ENCODE data around the gene RHBDL1. TPM values are rescaled to one million over a fixed set of nuclear protein-coding genes. Genes with fewer than 3 reads are reported as not detected.

RHBDL1 gene
- total and polyA plus RNA-seq, 4 donors = 0.91 to 5.4 (median 1.6) TPM

DNA sequence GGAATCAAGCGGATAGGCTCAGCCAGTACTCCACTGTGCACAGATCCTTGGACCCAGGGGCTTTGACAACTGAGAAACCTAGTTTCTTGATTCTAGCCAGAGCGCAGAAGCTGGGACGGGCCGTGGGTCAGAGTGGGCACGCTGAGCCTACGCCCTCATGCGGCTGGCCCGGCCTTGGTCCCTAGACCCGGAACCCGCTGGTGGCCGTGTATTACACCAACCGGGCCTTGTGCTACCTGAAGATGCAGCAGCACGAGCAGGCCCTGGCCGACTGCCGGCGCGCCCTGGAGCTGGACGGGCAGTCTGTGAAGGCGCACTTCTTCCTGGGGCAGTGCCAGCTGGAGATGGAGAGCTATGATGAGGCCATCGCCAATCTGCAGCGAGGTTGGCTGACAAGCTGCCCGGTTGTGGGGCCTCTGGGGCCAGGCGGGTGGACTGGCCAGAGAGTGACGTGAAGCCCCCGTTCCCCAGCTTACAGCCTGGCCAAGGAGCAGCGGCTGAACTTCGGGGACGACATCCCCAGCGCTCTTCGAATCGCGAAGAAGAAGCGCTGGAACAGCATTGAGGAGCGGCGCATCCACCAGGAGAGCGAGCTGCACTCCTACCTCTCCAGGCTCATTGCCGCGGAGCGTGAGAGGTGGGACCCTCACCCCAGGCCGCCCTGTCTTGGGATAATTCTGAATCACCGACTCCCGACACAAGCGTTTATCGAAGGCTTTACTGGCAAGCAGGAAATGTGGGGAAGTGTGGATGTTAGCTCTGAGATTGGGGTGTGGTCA lies 5.7 kb downstream of the RHBDL1 start:
- TF ChIP-seq, protein P1, sequence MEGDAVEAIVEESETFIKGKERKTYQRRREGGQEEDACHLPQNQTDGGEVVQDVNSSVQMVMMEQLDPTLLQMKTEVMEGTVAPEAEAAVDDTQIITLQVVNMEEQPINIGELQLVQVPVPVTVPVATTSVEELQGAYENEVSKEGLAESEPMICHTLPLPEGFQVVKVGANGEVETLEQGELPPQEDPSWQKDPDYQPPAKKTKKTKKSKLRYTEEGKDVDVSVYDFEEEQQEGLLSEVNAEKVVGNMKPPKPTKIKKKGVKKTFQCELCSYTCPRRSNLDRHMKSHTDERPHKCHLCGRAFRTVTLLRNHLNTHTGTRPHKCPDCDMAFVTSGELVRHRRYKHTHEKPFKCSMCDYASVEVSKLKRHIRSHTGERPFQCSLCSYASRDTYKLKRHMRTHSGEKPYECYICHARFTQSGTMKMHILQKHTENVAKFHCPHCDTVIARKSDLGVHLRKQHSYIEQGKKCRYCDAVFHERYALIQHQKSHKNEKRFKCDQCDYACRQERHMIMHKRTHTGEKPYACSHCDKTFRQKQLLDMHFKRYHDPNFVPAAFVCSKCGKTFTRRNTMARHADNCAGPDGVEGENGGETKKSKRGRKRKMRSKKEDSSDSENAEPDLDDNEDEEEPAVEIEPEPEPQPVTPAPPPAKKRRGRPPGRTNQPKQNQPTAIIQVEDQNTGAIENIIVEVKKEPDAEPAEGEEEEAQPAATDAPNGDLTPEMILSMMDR (IDR thresholded peaks at IDR 0.05; ENCODE audit: control extremely low read depth, extremely low read depth) = no peak
- no peak overlapping the region for H3K9ac ChIP-seq (ENCODE audit: insufficient read depth in 1 of 2, low read length in 2 of 2)
- H3K27me3 ChIP-seq (ENCODE audit: control insufficient read depth in 3 of 3, insufficient read depth in 3 of 3, low read length in 2 of 3) = no peaks in the 10 kb centered on the region
- DNase-seq (no peak), ATAC-seq (ENCODE audit: insufficient read depth, low FRiP score) (no peak)
- peak overlapping the region; percentile 83 to 94 for H3K27ac ChIP-seq (ENCODE audit: low read depth in 1 of 2, low read length in 1 of 2)
- H3K4me3 ChIP-seq = peak overlapping the region; percentile 84
- peaks cover 4 to 35% (median 25%) of the 10 kb centered on the region in 5 donors for H3K4me1 ChIP-seq (ENCODE audit: control insufficient read depth in 5 of 5, insufficient read depth in 5 of 5, low read length in 5 of 5)
- peaks cover 3 to 21% (median 16%) of the 10 kb centered on the region in 4 donors for H3K36me3 ChIP-seq (ENCODE audit: control insufficient read depth in 4 of 4, insufficient read depth in 4 of 4, low read length in 4 of 4)
- 45 to 51% methylated on average over 44 of the region's 44 CpGs for WGBS, 2 donors
- H3K9me3 ChIP-seq (ENCODE audit: control insufficient read depth in 4 of 4, insufficient read depth in 3 of 4, low read length in 3 of 4) = no peaks in the 10 kb centered on the region

DNA sequence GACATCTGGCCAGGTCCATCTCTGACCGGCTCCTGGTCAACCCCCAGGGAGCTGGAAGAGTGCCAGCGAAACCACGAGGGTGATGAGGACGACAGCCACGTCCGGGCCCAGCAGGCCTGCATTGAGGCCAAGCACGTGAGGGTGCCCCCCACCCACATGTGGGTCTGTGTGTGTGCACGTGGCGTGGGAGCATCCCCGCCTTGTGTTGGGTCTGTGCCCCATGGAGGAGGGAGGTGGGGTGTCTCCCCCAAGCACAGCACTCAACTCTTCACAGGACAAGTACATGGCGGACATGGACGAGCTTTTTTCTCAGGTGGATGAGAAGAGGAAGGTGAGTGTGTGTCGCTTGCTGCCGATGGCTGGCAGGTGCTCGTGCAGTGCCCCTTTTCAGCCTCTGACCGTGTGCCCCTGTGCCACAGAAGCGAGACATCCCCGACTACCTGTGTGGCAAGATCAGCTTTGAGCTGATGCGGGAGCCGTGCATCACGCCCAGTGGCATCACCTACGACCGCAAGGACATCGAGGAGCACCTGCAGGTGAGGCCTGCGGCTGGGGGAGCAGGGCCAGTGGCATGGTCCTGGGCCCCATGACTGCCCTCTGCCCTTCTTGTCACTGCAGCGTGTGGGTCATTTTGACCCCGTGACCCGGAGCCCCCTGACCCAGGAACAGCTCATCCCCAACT lies 6.4 kb downstream of the RHBDL1 start:
- no peak for ATAC-seq (ENCODE audit: insufficient read depth, low FRiP score)
- TF ChIP-seq, protein P1 (IDR thresholded peaks at IDR 0.05; ENCODE audit: control extremely low read depth, extremely low read depth) = no peak
- no peak for DNase-seq
- peaks cover 3 to 28% (median 17%) of the 10 kb centered on the region in 4 donors for H3K36me3 ChIP-seq (ENCODE audit: control insufficient read depth in 4 of 4, insufficient read depth in 4 of 4, low read length in 4 of 4)
- peaks cover 4 to 35% (median 25%) of the 10 kb centered on the region in 5 donors for H3K4me1 ChIP-seq (ENCODE audit: control insufficient read depth in 5 of 5, insufficient read depth in 5 of 5, low read length in 5 of 5)
- no peaks in the 10 kb centered on the region for H3K27me3 ChIP-seq (ENCODE audit: control insufficient read depth in 3 of 3, insufficient read depth in 3 of 3, low read length in 2 of 3)
- 77 to 79% methylated on average over 26 to 28 of the region's 28 CpGs for whole genome bisulfite sequencing, 2 donors
- no peak overlapping the region for H3K4me3 ChIP-seq
- H3K27ac ChIP-seq (ENCODE audit: low read depth in 1 of 2, low read length in 1 of 2) = no peak overlapping the region
- no peak overlapping the region for H3K9ac ChIP-seq (ENCODE audit: insufficient read depth in 1 of 2, low read length in 2 of 2)
- H3K9me3 ChIP-seq (ENCODE audit: control insufficient read depth in 4 of 4, insufficient read depth in 3 of 4, low read length in 3 of 4) = no peaks in the 10 kb centered on the region

DNA sequence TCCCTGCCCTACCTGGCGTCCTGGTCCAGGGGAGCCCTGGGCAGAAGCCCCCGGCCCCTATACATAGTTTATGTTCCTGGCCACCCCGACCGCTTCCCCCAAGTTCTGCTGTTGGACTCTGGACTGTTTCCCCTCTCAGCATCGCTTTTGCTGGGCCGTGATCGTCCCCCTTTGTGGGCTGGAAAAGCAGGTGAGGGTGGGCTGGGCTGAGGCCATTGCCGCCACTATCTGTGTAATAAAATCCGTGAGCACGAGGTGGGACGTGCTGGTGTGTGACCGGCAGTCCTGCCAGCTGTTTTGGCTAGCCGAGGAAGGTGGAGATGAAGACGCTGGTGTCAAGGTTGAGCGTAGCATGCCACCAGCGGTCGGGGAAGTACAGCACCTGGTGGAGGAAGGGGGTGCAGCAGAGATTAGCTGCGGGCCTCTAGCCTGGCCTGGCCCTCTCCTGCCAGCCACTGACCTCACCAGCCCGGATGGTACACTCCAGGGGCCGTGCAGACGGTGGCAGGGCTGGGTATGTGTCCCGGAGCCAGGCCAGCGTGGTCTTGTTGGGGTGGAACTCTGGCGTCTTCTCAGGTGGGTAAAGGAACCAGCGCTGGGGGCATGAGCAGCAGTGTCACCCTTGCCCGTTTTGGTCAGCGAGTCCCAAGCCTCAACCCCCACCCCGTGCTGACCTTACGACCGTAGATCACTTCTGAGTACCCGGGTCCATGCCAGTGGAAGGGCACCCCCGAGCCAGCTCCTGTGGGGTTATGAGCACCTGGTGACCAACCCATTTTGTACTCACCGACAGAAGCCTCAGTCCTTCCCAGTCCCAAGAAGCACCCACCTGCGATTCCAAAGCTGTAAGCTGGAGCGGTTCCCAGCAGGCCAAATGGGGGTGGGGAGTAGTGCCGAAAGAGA lies 7.3 kb downstream of the RHBDL1 start:
- H3K27ac ChIP-seq (ENCODE audit: low read depth in 1 of 2, low read length in 1 of 2) = no peak overlapping the region
- no peak overlapping the region for H3K4me3 ChIP-seq
- H3K9ac ChIP-seq (ENCODE audit: insufficient read depth in 1 of 2, low read length in 2 of 2) = no peak overlapping the region
- ATAC-seq (ENCODE audit: insufficient read depth, low FRiP score) (no peak), DNase-seq (no peak)
- H3K9me3 ChIP-seq (ENCODE audit: control insufficient read depth in 4 of 4, insufficient read depth in 3 of 4, low read length in 3 of 4) = no peaks in the 10 kb centered on the region
- peaks cover 3 to 33% (median 21%) of the 10 kb centered on the region in 4 donors for H3K36me3 ChIP-seq (ENCODE audit: control insufficient read depth in 4 of 4, insufficient read depth in 4 of 4, low read length in 4 of 4)
- peaks cover 4 to 33% (median 25%) of the 10 kb centered on the region in 5 donors for H3K4me1 ChIP-seq (ENCODE audit: control insufficient read depth in 5 of 5, insufficient read depth in 5 of 5, low read length in 5 of 5)
- 89 to 91% methylated on average over 36 of the region's 36 CpGs for WGBS, 2 donors
- TF ChIP-seq, protein P1 (IDR thresholded peaks at IDR 0.05; ENCODE audit: control extremely low read depth, extremely low read depth) = no peak
- no peaks in the 10 kb centered on the region for H3K27me3 ChIP-seq (ENCODE audit: control insufficient read depth in 3 of 3, insufficient read depth in 3 of 3, low read length in 2 of 3)

All from lung (tissue), 12 donors.